DOHH2 (cell line): ENCODE measurements around the gene SH3PXD2A.

Experiments
- EZH2phosphoT487 ChIP-seq: fragments of 200-600 bp; sonication (generic); IDR thresholded peaks from 2 replicates; pipeline ENCODE4 v1.6.1; 2017; ENCODE audit warnings: borderline replicate concordance, mild to moderate bottlenecking, antibody characterized with exemption, low read length, moderate library complexity, mixed read lengths
- TF ChIP-seq, protein P1 (sequence below): fragments of 200-600 bp; sonication (generic); IDR thresholded peaks from one replicate; pipeline ENCODE4 v1.5.1; 2014; ENCODE audit warnings: antibody characterized with exemption, mild to moderate bottlenecking, low read depth, low read length; ENCODE audit not compliant: poor library complexity, severe bottlenecking

DNA sequence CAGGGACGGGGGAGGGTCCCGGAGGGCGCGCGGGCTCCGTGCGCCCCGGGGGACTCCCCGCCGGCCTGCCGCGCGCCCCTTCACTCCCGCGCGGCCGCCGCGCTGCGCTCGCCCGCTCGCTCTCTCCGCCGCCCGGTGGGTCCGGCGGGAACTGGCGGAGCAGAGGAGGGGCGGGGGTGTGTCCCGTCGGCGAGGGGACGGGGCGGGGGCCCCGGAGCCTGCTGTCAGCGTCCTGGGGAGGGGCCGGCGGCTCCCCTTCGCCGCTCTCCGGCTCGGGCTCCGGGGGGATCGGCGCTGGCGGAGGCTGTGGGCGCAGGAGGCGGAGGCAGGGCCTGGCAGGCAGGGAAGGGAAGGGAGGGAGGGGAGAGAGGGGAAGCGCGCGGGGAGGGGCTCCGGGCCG lies at the start of gene SH3PXD2A:
- TF ChIP-seq, protein P1, sequence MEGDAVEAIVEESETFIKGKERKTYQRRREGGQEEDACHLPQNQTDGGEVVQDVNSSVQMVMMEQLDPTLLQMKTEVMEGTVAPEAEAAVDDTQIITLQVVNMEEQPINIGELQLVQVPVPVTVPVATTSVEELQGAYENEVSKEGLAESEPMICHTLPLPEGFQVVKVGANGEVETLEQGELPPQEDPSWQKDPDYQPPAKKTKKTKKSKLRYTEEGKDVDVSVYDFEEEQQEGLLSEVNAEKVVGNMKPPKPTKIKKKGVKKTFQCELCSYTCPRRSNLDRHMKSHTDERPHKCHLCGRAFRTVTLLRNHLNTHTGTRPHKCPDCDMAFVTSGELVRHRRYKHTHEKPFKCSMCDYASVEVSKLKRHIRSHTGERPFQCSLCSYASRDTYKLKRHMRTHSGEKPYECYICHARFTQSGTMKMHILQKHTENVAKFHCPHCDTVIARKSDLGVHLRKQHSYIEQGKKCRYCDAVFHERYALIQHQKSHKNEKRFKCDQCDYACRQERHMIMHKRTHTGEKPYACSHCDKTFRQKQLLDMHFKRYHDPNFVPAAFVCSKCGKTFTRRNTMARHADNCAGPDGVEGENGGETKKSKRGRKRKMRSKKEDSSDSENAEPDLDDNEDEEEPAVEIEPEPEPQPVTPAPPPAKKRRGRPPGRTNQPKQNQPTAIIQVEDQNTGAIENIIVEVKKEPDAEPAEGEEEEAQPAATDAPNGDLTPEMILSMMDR = no peak
- TF ChIP-seq EZH2phosphoT487 = no peak
